ENCODE results near the gene PNLDC1. TPM values are rescaled to one million over a fixed set of nuclear protein-coding genes. Genes with fewer than 3 reads are reported as not detected.

PNLDC1 gene, protein sequence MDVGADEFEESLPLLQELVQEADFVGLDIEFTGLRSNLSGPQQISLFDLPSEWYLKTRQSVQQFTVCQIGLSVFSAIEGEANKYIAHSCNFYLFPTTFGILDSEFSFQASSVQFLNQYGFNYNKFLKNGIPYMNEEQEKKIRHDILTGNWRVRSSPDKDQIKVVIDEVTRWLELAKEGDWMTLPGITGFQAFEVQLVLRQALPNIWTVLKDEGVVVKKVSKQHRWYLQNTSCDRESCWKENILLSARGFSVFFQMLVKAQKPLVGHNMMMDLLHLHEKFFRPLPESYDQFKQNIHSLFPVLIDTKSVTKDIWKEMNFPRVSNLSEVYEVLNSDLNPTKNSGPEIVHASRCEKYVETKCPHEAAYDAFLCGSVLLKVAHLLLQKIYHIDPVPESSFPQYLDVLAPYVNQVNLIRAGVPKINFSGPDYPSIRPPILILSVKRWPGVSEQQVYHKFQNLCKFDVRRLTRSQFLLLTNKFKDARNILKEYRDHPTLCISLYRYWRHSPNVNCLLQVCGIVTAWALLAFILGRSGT
- total RNA-seq (2021) (0.20 TPM in 1 of 2 replicates, not detected in the other), Bru-seq, nascent RNA (percentile 33 among the genes with signal in this experiment), BruChase-seq, experiment 1, labeled RNA remaining after a 2-hour chase (percentile 37 among the genes with signal in this experiment), BruChase-seq, experiment 2, labeled RNA remaining after a 6-hour chase (percentile 33 among the genes with signal in this experiment)
- long read RNA-seq = 0 reads

DNA sequence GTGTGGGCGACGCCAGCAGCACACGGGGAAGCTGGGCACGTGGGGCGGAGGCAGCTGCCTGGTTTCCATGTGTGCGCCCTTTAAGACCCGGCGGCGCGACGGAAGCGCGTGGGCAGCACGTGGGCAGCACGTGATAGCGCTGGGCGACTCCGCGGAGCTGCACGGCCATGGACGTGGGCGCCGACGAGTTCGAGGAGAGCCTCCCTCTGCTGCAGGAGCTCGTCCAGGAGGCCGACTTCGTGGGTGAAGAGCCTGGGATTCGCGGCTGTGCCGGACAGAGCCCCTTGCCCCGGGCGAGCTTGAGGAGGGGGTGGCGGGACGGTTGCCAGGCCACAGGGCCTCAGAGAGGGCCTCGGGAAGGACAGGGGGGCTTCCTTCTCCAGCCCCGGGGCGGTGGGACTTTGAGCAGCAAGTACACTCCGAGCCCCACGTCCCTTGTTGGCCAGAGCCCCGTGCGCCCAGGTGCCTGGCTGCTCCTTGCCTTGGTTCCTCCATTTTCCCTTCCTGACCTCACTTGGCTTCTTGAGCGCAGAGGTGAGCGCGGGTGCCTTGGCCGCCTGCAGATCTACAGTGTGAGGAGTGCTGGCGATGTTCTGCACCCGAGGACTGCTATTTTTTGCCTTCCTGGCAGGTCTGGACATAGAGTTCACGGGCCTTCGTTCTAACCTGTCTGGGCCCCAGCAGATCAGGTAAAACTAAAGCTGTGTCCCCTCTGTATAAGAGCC is at the start of gene PNLDC1:
Gene PNLDC1, plus strand, starts transcription at position 136 of the 725 bp plus-strand sequence. Its CDS starts 32 bp downstream, at position 168.
- intact Hi-C loops (cut with micrococcal nuclease; ENCODE audit: unreplicated experiment) = no loop called here
- H3K9me3 ChIP-seq (ENCODE audit: insufficient read depth, low read depth) = no peaks in the 10 kb centered on the region
- H3K36me3 ChIP-seq (ENCODE audit: low read depth) = peaks cover 10% of the 10 kb centered on the region; the same call in 1 of the 2 replicates
- H3K4me3 ChIP-seq = no peak within 1 kb of the TSS
- no peak within 1 kb of the TSS for H3K27ac ChIP-seq
- no TSS peak for BruUV-seq (replicated peaks)
- peaks cover 13% of the 10 kb centered on the region; the same call in 1 of the 2 replicates for H3F3A ChIP-seq (ENCODE audit: insufficient read depth, low read depth)
- no peak within 1 kb of the TSS for H2AFZ ChIP-seq
- H3K9me2 ChIP-seq (ENCODE audit: insufficient read depth) = no peaks in the 10 kb centered on the region
- H3K79me2 ChIP-seq (ENCODE audit: low read depth) = no peaks in the 10 kb centered on the region
- ChIA-PET POLR2A (ENCODE audit: unreplicated experiment) (no interaction called here), CTCF (no interaction called here)
- no peaks in the 10 kb centered on the region for H3K27me3 ChIP-seq (ENCODE audit: insufficient read depth, low read depth)
- DNase-seq = no peak
- H3K4me2 ChIP-seq = no peak within 1 kb of the TSS
- TF ChIP-seq EZH2 (IDR thresholded peaks at IDR 0.05; ENCODE audit: low read depth) = no peak
- TF ChIP-seq, protein P1, sequence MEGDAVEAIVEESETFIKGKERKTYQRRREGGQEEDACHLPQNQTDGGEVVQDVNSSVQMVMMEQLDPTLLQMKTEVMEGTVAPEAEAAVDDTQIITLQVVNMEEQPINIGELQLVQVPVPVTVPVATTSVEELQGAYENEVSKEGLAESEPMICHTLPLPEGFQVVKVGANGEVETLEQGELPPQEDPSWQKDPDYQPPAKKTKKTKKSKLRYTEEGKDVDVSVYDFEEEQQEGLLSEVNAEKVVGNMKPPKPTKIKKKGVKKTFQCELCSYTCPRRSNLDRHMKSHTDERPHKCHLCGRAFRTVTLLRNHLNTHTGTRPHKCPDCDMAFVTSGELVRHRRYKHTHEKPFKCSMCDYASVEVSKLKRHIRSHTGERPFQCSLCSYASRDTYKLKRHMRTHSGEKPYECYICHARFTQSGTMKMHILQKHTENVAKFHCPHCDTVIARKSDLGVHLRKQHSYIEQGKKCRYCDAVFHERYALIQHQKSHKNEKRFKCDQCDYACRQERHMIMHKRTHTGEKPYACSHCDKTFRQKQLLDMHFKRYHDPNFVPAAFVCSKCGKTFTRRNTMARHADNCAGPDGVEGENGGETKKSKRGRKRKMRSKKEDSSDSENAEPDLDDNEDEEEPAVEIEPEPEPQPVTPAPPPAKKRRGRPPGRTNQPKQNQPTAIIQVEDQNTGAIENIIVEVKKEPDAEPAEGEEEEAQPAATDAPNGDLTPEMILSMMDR (conservative IDR thresholded peaks at IDR 0.05) = no peak
- H4K20me1 ChIP-seq (ENCODE audit: insufficient read depth) = no peaks in the 10 kb centered on the region
- H3K4me1 ChIP-seq (replicated peaks; ENCODE audit: insufficient read depth) = no peaks in the 10 kb centered on the region; the same call in 1 of the 2 replicates

DNA sequence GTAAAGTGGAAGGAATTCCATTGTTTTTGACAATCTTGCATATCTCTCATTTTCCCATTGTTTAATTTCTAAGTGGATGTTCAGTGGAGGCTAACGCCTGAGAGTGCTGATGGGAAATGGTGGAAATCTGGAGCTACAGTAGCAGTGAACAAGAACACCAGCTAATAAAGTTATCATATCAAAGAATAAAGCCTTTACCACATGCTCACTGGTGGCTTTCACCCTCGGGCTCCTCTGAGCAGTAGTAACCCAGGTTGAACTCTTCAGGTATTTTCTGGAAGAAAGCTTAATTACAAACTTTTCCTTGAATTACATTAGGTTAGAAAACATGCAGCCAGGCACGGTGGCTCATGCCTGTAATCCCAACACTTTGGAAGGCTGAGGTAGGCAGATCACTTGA is 48.6 kb upstream of the PNLDC1 start:
- Histone ChIP-seq H2AFZ (no peak overlapping the region), H3F3A (ENCODE audit: insufficient read depth, low read depth) (peaks cover 27% of the 10 kb centered on the region), H3K9me3 (ENCODE audit: insufficient read depth, low read depth) (no peaks in the 10 kb centered on the region), H3K4me1 (replicated peaks; ENCODE audit: insufficient read depth) (no peaks in the 10 kb centered on the region), H3K36me3 (ENCODE audit: low read depth) (peaks cover 36% of the 10 kb centered on the region), H3K79me2 (ENCODE audit: low read depth) (no peaks in the 10 kb centered on the region), H3K4me2 (no peak overlapping the region), H3K27me3 (ENCODE audit: insufficient read depth, low read depth) (no peaks in the 10 kb centered on the region), H3K4me3 (no peak overlapping the region), H3K27ac (no peak overlapping the region), H4K20me1 (ENCODE audit: insufficient read depth) (peaks cover 8% of the 10 kb centered on the region), H3K9me2 (ENCODE audit: insufficient read depth) (no peaks in the 10 kb centered on the region)
- ChIA-PET CTCF (no interaction called here), POLR2A (ENCODE audit: unreplicated experiment) (no interaction called here)
- no peak for TF ChIP-seq EZH2 (IDR thresholded peaks at IDR 0.05; ENCODE audit: low read depth)
- TF ChIP-seq, protein P1 (conservative IDR thresholded peaks at IDR 0.05) = no peak
- no peak for DNase-seq
- no TSS peak for BruUV-seq (replicated peaks)
- intact Hi-C loops (cut with micrococcal nuclease; ENCODE audit: unreplicated experiment) = no loop called here

DNA sequence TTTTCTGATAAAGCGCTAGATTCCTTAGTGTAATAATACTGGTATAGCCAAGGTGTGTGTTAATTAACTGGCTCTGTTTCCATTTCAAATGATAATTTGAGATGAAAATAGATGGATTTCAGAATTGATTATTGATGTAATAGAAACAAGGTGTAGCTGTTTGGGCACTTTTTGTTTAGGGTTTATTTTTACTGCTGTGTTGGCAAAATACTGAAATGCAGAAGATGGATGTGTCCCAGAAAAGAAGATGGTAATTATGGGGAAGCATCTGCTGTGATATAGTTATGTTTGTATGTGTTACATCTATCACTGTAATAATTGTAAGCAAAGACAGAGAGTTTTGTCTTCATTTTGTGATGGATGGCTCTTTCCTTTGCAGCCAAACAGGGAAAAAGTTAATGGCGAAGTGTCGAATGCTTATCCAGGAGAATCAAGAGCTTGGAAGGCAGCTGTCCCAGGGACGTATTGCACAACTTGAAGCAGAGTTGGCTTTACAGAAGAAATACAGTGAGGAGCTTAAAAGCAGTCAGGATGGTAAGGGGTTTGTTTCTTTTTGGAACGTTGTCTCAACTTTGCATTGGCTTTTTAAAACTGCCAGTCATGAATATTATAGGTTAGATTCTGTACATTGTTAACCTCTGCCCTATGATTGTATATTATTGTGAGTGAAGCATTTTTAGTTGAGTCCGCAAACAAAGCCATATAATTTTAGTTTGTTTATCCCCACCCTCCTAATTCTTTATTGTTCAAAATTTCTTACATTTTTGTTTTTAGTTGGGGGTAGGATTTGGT is 46.8 kb upstream of the PNLDC1 start:
- ChIA-PET POLR2A (ENCODE audit: unreplicated experiment) (no interaction called here), CTCF (no interaction called here)
- BruUV-seq (replicated peaks) = no TSS peak
- H3K9me2 ChIP-seq (ENCODE audit: insufficient read depth) = no peaks in the 10 kb centered on the region
- no peak overlapping the region for H3K27ac ChIP-seq
- no peak overlapping the region for H2AFZ ChIP-seq
- no peaks in the 10 kb centered on the region for H3K27me3 ChIP-seq (ENCODE audit: insufficient read depth, low read depth)
- H4K20me1 ChIP-seq (ENCODE audit: insufficient read depth) = 0 out of 2 replicates have a peak, but pooled peaks cover 3% of the 10 kb centered on the region
- H3K4me1 ChIP-seq (replicated peaks; ENCODE audit: insufficient read depth) = no peaks in the 10 kb centered on the region
- H3K9me3 ChIP-seq (ENCODE audit: insufficient read depth, low read depth) = no peaks in the 10 kb centered on the region
- no peaks in the 10 kb centered on the region for H3K79me2 ChIP-seq (ENCODE audit: low read depth)
- peaks cover 27% of the 10 kb centered on the region for H3K36me3 ChIP-seq (ENCODE audit: low read depth)
- intact Hi-C loops (cut with micrococcal nuclease; ENCODE audit: unreplicated experiment) = no loop called here
- TF ChIP-seq, protein P1 (conservative IDR thresholded peaks at IDR 0.05) = no peak
- TF ChIP-seq EZH2 (IDR thresholded peaks at IDR 0.05; ENCODE audit: low read depth) = no peak
- no peak for DNase-seq
- H3F3A ChIP-seq (ENCODE audit: insufficient read depth, low read depth) = peaks cover 28% of the 10 kb centered on the region
- no peak overlapping the region for H3K4me2 ChIP-seq
- no peak overlapping the region for H3K4me3 ChIP-seq

Measured in PC-9 (cell line).